ENCODE data around the gene RANBP1. TPM values are rescaled to one million over a fixed set of nuclear protein-coding genes. Genes with fewer than 3 reads are reported as not detected.

RANBP1 gene
- total and polyA plus RNA-seq, 11 donors = 29.3 to 85.3 (median 41.5) TPM

- Histone ChIP-seq H3K4me3 (no peak overlapping the region), H3K9me3 (peaks cover 0 to 11% (median 0%) of the 10 kb centered on the region in 12 donors), H3K27me3 (no peaks in the 10 kb centered on the region), H3K36me3 (peaks cover 6 to 100% (median 100%) of the 10 kb centered on the region in 9 donors), H3K4me1 (peaks cover 0 to 13% (median 3%) of the 10 kb centered on the region in 12 donors), H3K27ac (peak overlapping the region in 5 of 12 donors; percentile 43 to 73 (median 51))
- intact Hi-C loops (cut with DNase I) = loop anchor here in 1 of 10 donors (5.0 kb wide), 1 partner anchor 72 kb away; the partner anchor contains the start of gene TANGO2
- 92 to 93% (median 93%) methylated on average over 15 of the region's 15 CpGs for WGBS, 4 donors
- TF ChIP-seq CTCF (IDR thresholded peaks at IDR 0.05) (no peak), POLR2A (IDR thresholded peaks at IDR 0.05) (no peak)
- ATAC-seq (peak in 1 of 4 donors; percentile 3), DNase-seq (peak in 2 of 5 donors; percentile 11 to 13)
Observed at GRCh38 chr22:20094197-20094807, 21.6 kb upstream of the RANBP1 start.

GRCh38 chr22:20095521-20095920, 20.4 kb upstream of the RANBP1 start:
- Histone ChIP-seq H3K36me3 (peaks cover 3 to 100% (median 100%) of the 10 kb centered on the region in 9 donors), H3K9me3 (peaks cover 0 to 11% (median 0%) of the 10 kb centered on the region in 12 donors), H3K4me3 (no peak overlapping the region), H3K4me1 (peaks cover 0 to 13% (median 3%) of the 10 kb centered on the region in 12 donors), H3K27me3 (no peaks in the 10 kb centered on the region), H3K27ac (no peak overlapping the region)
- no peak for TF ChIP-seq POLR2A (IDR thresholded peaks at IDR 0.05)
- TF ChIP-seq CTCF (IDR thresholded peaks at IDR 0.05) = no peak
- intact Hi-C loops (cut with DNase I) = no loop called here
- ATAC-seq (no peak), DNase-seq (no peak)
- WGBS, 4 donors = 95 to 99% (median 96%) methylated on average over 4 of the region's 4 CpGs

- no peaks in the 10 kb centered on the region for H3K27me3 ChIP-seq
- ATAC-seq (no peak), DNase-seq (no peak)
- intact Hi-C loops (cut with DNase I) = no loop called here
- no peak overlapping the region for H3K27ac ChIP-seq
- WGBS, 4 donors = 96 to 99% (median 98%) methylated on average over 2 of the region's 2 CpGs
- peaks cover 3 to 100% (median 100%) of the 10 kb centered on the region in 9 donors for H3K36me3 ChIP-seq
- peaks cover 0 to 13% (median 3%) of the 10 kb centered on the region in 12 donors for H3K4me1 ChIP-seq
- peaks cover 0 to 11% (median 0%) of the 10 kb centered on the region in 12 donors for H3K9me3 ChIP-seq
- TF ChIP-seq POLR2A (IDR thresholded peaks at IDR 0.05) = no peak
- no peak for TF ChIP-seq CTCF (IDR thresholded peaks at IDR 0.05)
- H3K4me3 ChIP-seq = no peak overlapping the region
Observed at GRCh38 chr22:20096574-20097420, 19.1 kb upstream of the RANBP1 start.
